ENCODE results near the gene RASSF10.

The RASSF10 gene

DNA sequence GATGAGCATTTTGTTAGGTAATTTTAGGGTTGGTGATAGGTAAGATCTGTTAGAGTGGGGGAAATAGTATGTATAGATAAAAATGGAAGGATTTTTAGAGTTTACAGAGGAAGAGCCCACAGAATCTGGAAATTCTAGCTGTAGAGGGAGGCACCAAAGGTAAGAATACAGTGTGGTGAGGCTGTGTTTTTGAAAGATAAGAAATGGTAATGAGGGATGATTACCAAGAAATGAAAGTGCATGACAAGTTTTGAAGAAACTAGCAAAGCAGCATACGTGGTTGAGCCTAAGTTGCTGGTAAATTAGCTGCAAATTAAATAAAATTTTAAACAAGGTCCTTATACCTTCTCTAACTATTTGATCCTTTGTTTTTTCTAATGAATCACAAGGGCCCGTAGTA is 14.6 kb upstream of the RASSF10 start:
- DNase-seq (ENCODE audit: low spot score) = no peak

DNA sequence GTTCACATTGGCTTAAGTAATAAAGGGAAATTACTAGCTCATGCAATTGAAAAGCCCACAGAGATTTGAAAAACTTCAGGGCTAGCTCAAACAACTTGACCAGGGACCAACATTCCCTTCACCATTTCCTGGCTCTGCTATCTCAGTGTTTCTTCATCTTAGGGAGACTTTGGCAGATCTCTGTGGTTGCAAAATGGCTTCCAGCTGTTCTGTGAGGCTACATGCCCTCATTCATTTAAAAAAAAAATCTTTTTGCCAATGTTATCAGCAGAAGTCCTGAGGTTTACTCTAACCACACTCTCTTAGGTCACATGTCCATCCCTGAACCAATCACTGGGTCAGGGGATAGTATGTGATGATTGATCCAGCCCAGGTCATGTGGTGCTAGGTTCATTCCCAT is 13.9 kb upstream of the RASSF10 start:
- no peak for DNase-seq (ENCODE audit: low spot score)

DNA sequence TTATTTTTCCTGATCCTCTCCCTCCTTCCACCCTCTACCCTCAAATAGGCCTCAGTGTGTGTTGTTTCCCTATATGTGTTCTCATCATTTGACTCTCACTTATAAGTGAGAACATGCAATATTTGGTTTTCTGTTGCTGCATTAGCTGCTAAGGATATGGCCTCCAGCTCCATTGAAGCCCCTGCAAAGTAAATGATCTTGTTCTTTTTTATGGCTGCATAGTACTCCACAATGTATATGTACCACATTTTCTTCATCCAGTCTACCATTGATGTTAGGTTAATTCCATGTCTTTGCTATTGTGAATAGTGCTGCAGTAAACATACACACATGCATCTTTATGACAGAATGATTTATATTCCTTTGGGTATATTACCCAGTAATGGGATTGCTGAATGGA is 13.3 kb upstream of the RASSF10 start:
- no peak for DNase-seq (ENCODE audit: low spot score)

DNA sequence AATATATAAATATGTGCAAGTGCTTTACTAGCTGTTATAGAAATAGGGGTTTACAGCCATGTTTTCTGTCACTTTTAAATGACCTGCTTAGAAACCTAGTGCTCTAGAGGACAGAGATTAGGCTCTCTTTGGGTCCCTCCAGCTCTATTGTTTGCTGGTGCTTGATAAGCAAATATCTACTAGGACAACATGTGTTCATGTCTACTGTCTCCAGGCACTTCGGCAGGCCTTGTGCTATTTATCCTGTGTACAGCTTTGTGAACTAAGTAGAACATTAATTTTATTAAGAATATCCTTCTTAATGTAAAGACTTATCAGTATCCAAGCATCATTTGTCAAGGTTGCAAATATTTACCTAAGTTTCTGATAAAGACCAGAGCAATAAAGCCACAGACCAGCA is 11.9 kb upstream of the RASSF10 start:
- DNase-seq (ENCODE audit: low spot score) = no peak

DNA sequence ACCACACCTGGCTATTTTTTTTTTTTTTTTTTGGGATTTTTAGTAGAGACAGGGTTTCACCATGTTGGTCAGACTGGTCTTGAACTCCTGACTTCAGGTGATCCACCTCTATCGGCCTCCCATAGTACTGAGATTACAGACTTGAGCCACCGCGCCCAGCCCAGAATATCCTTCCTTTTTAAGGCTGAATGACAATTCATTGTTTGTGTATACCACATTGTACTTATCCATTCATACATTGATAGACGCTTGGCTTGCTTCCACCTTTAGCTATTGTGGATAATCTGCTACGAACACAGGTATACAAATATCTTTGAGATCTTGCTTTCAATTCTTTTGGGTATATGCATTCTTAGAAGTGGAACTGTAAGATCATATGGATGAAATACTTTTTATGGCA is 10.8 kb upstream of the RASSF10 start:
- no peak for DNase-seq (ENCODE audit: low spot score)

DNA sequence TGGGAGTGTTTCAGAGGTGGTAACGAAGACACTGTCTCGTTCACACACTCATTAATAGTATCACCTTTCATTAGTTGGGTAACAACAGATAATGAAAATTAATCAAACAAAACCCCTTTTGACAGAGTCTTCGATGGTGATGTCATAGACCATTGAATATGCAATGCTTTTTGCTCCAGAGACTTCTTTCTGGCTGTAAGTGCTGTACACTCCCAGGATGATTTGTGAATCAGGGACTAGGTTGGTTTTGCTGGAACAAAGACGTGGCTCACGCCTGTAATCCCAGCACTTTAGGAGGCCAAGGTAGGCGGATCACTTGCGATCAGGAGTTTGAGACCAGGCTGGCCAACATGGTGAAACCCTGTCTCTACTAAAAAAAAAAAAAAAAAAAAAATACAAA is 9.5 kb upstream of the RASSF10 start:
- no peak for DNase-seq (ENCODE audit: low spot score)

DNA sequence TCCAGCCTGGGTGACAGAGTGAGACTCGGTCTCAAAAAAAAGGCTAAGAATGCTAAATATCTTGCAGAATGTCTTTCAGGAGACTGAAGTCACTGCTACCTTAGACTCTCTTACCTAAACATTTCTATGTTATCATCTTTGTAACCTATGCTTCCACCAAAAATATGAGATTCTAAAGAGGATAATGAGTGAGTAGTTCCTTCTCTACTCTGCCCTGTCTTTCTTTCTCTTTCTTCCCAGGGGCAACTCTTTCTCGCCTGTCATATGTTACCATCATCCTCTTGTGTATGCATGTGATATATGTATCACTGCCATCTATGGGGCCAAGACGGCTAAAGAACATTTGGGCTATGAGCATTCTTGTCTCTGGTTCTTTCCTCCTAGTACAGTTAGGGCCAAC is 9.0 kb upstream of the RASSF10 start:
- DNase-seq (ENCODE audit: low spot score) = no peak

DNA sequence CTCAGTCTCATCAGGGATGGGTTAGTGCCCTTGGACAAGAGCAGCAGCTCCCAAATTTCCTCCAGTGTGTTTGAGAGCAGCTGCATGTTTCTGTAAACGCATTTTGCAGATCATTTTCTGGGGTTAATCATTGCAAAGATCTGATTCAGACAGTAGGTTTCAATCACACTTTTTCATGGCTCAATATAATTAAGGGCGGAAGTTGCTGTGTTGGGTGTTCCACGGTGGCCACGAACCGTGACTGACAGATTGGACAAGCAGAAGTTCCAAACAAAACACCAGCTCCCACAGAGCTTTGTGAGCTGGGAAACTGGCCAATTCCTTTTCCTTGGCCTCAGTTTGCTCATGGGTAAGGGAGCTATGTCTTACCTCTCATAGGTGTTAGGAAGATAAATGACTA is 8.4 kb upstream of the RASSF10 start:
- DNase-seq (ENCODE audit: low spot score) = no peak

DNA sequence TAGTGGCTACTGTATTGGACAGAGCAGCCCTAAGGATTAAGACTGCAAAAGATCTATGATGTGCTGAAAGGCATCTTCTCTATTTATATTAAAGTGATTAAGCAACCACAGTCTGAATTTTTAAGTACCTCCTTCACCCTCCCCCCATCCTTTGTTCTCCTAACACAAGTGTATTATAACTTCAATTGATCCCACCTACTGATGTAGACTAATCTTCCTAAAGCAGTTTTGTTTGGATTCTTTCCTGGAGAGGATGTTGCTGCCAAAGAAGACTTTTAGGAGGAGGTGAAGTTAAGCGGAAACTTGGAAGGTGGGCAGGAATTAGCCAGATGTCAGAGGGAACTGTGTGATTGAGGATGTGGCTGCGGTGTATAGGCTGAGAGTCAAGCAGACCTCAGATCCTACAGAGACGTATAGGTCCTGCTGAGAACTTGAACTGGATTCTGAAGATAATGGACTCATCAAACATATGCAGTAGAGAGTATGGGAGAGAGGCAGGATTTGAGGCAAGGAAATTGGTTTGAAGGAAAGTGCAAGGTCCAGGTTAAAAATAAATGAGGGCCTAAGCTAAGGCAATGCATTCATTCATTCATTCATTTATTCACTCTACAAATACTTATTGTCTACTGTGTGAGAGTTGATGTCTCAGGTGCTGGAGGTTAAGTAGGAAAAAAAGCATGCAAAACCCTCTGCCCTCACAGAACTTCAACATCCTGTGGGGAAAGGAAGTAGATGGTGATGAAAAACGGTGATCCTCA is 5.2 kb upstream of the RASSF10 start:
- no peak for DNase-seq (ENCODE audit: low spot score)

DNA sequence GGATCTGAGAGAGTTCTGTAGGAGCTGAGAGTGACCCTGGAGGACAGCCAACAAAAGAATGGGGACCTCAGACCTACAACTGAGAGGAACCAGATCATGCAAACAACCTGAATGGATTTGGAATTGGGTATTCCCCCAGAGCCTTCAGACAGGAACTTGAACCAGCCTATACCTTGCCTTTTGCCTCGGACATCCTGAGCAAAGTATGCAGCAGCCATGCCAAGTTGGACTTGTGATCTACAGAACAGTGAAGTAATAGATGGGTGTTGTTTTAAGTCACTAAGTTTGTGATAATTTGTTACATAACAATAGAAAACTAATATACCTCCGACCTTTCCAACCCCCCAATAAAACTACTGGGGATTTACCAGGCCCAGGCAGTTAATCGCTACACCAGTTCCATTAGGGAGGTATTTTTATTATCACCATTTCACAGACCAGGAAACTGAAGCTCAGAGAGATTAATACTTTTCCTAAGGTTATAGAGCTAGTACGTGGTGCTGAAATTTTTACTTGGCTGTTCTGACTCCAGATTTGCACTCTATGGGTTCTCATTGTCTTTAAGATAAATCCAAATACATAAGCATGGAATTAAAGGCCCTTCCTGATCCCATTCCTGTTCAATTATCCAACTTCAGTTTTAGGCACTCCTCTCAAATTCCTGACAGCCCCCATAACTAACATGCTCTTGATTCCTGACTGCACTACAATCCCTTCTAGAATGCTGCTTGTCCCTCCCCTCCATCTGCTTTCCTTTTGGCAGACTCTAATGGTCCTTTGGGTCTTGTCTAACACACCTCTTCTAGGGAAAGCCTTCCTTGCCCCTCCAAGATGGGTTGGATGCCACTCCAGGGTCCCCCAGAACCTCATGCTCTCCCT is 1.7 kb upstream of the RASSF10 start:
- no peak for DNase-seq (ENCODE audit: low spot score)

DNA sequence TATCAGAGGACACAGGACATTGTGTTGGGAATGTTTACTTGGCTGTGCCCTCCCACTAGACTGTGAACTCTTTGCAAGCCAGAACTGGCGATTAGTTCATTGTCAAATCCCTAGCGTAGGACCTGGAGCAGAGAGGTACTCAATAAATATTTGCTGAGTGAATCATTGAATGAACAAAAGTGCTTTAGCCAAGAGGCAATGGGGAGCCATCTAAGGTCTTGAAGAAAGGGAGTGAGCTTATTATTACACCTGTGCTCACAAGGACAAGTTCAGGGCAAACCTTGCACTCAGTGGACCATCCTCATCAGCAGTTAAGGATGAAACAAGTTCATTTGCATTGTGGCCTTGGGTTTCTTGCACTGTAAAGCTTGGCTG is 1.1 kb upstream of the RASSF10 start:
- no peak for DNase-seq (ENCODE audit: low spot score)

DNA sequence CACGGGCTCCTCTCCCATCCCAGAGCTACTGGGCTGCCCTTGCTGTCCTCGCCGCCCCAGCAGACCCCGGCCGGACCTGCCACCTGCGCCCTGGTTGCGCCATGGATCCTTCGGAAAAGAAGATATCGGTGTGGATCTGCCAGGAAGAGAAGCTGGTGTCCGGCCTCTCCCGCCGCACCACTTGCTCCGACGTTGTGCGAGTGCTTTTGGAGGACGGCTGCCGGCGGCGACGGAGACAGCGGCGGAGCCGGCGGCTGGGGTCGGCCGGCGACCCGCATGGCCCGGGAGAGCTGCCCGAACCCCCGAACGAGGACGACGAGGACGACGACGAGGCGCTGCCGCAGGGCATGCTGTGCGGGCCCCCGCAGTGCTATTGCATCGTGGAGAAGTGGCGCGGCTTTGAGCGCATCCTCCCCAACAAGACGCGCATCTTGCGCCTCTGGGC is 382 bp downstream of the RASSF10 start:
- no peak for DNase-seq (ENCODE audit: low spot score)

DNA sequence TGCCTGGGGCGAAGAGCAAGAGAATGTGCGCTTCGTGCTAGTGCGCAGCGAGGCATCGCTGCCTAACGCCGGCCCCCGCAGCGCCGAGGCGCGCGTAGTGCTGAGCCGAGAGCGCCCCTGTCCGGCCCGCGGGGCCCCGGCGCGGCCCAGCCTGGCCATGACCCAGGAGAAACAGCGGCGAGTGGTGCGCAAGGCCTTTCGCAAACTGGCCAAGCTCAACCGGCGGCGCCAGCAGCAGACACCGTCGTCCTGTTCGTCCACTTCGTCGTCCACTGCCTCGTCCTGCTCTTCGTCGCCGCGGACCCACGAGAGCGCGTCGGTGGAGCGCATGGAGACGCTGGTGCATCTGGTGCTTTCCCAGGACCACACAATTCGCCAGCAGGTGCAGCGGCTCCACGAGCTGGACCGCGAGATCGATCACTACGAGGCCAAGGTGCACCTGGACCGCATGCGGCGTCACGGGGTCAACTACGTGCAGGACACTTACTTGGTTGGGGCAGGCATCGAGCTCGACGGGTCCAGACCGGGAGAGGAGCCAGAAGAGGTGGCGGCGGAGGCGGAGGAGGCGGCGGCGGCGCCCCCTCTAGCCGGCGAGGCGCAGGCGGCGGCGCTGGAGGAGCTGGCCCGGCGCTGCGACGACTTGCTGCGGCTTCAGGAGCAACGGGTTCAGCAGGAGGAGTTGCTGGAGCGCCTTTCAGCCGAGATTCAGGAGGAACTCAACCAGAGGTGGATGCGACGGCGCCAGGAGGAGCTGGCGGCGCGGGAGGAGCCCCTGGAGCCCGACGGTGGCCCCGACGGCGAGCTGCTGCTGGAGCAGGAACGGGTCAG is 1.0 kb downstream of the RASSF10 start:
- no peak for DNase-seq (ENCODE audit: low spot score)

DNA sequence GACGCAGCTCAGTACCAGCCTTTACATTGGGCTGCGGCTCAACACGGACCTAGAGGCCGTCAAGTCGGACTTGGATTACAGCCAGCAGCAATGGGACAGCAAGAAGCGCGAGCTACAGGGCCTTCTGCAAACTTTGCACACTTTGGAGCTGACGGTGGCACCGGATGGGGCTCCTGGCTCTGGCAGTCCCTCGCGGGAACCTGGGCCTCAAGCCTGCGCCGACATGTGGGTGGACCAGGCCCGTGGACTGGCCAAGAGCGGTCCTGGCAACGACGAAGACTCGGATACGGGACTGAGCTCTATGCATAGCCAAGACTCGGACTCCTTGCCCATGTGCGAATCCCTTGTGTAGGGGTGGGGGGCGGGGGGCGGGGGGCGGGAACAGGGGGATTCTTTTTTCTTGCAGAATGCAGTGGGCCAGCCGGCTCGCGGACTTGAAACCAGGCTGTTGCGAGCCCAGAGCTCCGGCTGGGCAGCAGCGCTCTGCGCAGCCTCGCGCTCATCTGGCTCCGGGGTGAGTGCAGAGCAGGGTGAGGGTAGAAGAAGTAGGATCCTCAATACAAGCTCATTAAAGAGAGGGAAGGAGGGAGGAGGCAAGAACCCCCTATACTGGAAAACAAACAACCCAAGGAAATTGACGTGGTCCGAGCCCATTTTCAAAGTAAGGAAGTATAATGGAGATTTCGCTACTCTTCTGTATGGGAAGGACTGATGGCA is 1.8 kb downstream of the RASSF10 start:
- DNase-seq (ENCODE audit: low spot score) = no peak

DNA sequence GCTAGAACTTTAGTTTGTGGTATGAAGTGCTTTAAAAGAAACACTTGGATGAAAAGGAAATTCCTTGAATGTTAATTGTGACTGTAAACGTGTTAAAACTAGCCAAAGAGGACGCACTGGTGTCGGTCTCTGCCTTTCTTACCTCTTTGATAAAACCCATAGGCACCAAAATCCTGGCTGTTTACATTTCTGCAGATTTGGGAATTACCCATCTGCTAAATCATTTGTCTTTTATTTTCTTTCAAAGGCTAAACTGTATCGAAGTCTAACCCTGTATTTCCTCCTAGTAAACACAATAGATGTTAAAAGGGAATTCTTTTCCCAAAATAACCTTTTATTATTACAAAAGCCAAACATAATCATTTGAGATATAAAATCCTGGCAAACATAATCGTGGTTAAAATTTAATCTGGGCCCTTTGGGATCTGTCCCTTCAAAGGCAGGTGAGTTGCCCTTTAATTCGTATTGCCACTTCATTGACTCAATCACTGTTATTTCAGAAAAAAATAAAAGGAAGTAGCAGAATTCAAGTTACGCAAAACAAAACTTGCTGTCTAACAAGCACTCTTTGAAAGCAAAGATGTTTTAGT is 2.4 kb downstream of the RASSF10 start:
- DNase-seq (ENCODE audit: low spot score) = no peak

DNA sequence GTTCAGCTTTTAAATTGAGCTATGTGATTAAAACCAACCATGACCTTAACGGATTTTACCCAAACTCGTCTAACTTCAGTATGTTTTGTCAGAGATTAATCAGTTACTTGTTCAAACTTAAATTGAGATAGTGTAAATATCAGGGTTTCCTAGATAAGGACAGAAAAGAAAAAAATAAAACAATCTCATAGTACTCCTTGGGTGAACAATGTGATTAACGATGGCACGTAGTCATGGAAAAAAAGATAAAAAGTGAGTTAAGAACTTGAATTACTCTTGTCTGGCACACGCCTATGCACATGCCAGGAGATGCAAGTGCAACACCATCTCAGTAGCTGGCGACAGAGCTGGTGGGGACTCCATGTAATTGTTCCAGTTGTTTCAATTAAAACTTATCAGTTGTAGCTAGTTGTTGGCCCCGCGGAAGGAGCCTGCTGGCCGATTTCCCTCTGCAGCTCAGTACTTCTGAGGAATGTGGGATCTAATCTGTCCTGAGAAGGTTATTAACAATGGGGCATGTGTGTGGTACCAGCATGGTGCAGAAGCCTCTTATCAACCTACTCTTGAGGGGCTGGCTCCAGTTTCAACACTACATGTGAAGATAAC is 3.0 kb downstream of the RASSF10 start:
- no peak for DNase-seq (ENCODE audit: low spot score)

DNA sequence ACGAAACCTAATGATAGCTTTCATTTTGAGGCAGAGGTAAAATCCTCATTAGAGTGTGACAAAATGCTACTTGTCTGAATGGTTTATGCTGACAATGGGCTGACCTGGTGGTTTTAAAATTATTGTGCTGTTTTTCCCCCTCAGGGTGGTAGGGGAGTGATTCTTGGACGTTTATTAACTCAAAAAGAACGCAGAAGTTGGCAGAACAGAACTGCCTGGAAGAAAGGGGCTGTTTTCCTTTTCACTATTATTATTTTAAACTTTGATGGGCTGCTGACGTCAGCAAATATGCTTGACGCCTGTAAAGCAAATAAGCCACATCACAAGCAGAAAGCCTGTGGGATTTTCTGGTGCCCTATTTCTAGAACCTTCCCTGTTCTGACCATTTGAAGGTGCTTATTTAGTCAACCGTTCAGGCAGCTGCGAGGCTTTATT is 4.0 kb downstream of the RASSF10 start:
- no peak for DNase-seq (ENCODE audit: low spot score)

DNA sequence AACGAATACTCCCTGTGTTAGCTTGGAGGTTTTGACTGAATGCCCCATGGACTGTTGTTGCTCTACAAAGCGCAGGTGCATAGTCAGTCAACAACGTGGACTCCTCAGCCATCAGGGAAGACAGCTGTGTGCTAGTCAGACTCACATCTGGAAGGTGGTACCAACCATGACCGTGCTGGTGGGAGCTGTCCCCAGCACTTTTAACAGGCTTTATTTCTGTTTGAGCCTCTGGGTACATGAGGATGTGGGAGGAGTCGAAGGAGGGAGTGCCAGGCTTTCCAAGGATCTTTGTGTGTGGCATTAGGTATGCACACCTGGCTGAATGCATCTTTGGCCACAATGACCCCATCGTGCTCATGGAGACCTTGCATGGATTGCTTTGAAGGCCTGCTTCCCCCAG is 6.6 kb downstream of the RASSF10 start:
- no peak for DNase-seq (ENCODE audit: low spot score)

DNA sequence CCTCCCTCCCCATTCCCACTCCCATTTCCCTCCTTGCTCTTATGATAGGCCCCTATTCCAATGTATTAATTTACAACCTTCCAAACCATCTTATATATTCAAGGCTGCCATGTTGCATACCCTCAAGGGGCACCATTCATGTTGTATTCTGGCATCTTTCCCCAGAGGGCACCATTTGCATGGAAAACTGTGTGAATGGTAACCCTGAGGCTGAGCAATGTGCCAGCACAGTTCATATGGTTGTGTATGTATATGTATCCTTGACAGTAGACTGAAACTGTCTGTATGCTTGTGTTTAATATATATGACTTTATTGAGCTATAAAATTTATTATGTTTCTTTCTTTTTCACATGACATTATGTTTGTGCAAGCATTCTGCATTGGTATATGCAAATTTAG is 7.3 kb downstream of the RASSF10 start:
- DNase-seq (ENCODE audit: low spot score) = no peak

DNA sequence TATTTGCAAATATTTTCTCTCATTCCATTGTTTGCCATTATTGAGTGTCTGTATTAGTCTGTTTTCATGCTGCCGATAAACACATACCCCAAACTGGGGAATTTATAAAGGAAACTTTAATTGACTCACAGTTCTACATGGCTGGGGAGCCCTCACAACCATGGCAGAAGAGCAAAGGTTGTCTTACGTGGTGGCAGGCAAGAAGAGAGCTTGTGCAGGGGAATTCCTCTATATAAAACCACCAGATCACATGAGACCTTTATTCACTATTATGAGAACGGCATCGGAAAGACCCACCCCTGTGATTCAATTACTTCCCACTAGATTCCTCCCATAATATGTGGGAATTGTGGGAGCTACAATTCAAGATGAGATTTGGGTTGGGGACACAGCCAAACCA is 10.2 kb downstream of the RASSF10 start:
- DNase-seq (ENCODE audit: low spot score) = no peak

DNA sequence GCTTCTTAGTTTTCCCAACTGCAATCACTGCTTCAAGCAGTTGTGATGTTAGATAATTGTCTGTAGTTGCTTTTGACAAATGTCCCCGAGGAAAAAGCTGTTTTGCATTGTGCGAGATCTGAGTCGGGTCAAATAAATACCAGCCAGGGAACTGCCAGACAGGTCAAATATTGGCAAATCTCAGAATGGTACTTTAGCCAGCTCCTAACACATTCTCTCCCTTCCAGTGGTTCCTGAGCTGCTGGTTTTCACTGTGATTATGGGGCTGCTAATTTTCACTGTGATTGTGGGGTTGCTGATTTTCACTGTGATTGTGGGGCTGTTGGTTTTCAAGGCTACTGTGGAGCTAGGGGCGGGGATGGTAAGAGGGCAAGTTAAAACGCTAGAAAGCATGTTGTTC is 14.3 kb downstream of the RASSF10 start:
- DNase-seq (ENCODE audit: low spot score) = no peak
